Parathyroid adenoma (tissue), 2 donors: ENCODE measurements around the gene MON2.
A peak's percentile ranks its signal among the peaks of the same experiment; 100 is the strongest.

Source experiments
- H2AFZ ChIP-seq: fragments of 300-600 bp; sonication (generic); one replicate; pipeline ENCODE4 v1.7.0; 2017; ENCODE audit warnings: antibody characterized with exemption, mild to moderate bottlenecking
- H3K27ac ChIP-seq: fragments of 300-600 bp; sonication (generic); one replicate; pipeline ENCODE4 v1.7.0; 2017
- H3K27me3 ChIP-seq: fragments of 300-600 bp; sonication (generic); one replicate; pipeline ENCODE4 v1.7.0; 2017; ENCODE audit warnings: low read length; ENCODE audit not compliant: control insufficient read depth, insufficient read depth
- H3K36me3 ChIP-seq: fragments of 300-600 bp; sonication (generic); one replicate; pipeline ENCODE4 v1.7.0; 2017; ENCODE audit warnings: low read length; ENCODE audit not compliant: control insufficient read depth, insufficient read depth
- H3K4me1 ChIP-seq: fragments of 300-600 bp; sonication (generic); one replicate; pipeline ENCODE4 v1.7.0; 2017; ENCODE audit warnings: control low read depth
- H3K4me2 ChIP-seq: fragments of 300-600 bp; sonication (generic); one replicate; pipeline ENCODE4 v1.7.0; 2017; ENCODE audit warnings: low read length
- H3K4me3 ChIP-seq: fragments of 300-600 bp; sonication (generic); one replicate; pipeline ENCODE4 v1.7.0; 2017; ENCODE audit warnings: low read depth, low read length
- H3K79me2 ChIP-seq: fragments of 300-600 bp; sonication (generic); one replicate; pipeline ENCODE4 v1.7.0; 2017; ENCODE audit warnings: control low read depth
- H3K9ac ChIP-seq: fragments of 300-600 bp; sonication (generic); one replicate; pipeline ENCODE4 v1.7.0; 2017; ENCODE audit warnings: mild to moderate bottlenecking
- H3K9me3 ChIP-seq: fragments of 300-600 bp; sonication (generic); one replicate; pipeline ENCODE4 v1.7.0; 2017; ENCODE audit warnings: low read length; ENCODE audit not compliant: control insufficient read depth
- CTCF ChIP-seq: fragments of 300-600 bp; sonication (generic); IDR thresholded peaks from one replicate; pipeline ENCODE4 v1.7.0; 2017; ENCODE audit warnings: antibody characterized with exemption, mild to moderate bottlenecking
- donor health status: primary hyperparathyroidism.

The MON2 gene

GRCh38 chr12:62603061-62603810, 136.6 kb downstream of the MON2 start:
- Histone ChIP-seq H3K27me3 (no peaks in the 10 kb centered on the region), H2AFZ (peak overlapping the region; percentile 92)

DNA sequence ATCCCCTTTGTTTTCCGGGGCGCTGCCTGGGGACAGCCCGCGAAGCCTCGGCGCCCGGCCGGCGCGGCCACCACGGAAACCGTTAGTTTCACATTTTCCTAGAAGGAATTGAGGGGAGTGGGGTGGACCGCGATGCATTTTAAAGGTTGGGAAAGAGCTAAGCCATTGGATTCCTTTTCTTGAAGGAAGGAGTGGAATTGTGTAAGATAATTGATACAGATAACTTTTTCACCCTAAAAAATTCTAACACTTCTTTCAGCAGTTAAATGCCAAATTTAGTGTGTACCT, 137.1 kb downstream of the MON2 start:
- H2AFZ ChIP-seq, result peak overlapping the region; percentile 92
- no peaks in the 10 kb centered on the region for H3K27me3 ChIP-seq
- no peaks in the 10 kb centered on the region for H3K4me1 ChIP-seq
- H3K36me3 ChIP-seq, result no peaks in the 10 kb centered on the region
- H3K79me2 ChIP-seq, result no peaks in the 10 kb centered on the region
- peak overlapping the region; percentile 56 for H3K9ac ChIP-seq
- H3K27ac ChIP-seq, result peak overlapping the region; percentile 95
- TF ChIP-seq CTCF, result no peak
- H3K4me2 ChIP-seq, result peak overlapping the region; percentile 74
- H3K4me3 ChIP-seq, result peak overlapping the region; percentile 85
- no peaks in the 10 kb centered on the region for H3K9me3 ChIP-seq

More at GRCh38 chr12:62603061-62603810, 136.6 kb downstream of the MON2 start:
- peak overlapping the region; percentile 95 for H3K27ac ChIP-seq
- peak overlapping the region; percentile 74 for H3K4me2 ChIP-seq
- no peaks in the 10 kb centered on the region for H3K4me1 ChIP-seq
- peak overlapping the region; percentile 85 for H3K4me3 ChIP-seq
- no peaks in the 10 kb centered on the region for H3K9me3 ChIP-seq
- no peaks in the 10 kb centered on the region for H3K79me2 ChIP-seq
- peak; percentile 52 for TF ChIP-seq CTCF
- peak overlapping the region; percentile 56 for H3K9ac ChIP-seq
- no peaks in the 10 kb centered on the region for H3K36me3 ChIP-seq

GRCh38 chr12:62604373-62604772, 137.7 kb downstream of the MON2 start:
- Histone ChIP-seq H3K27me3 (no peaks in the 10 kb centered on the region), H3K27ac (no peak overlapping the region), H3K9ac (no peak overlapping the region), H3K9me3 (no peaks in the 10 kb centered on the region), H3K36me3 (no peaks in the 10 kb centered on the region), H2AFZ (no peak overlapping the region), H3K4me3 (peak overlapping the region; percentile 85), H3K4me2 (peak overlapping the region; percentile 74), H3K4me1 (no peaks in the 10 kb centered on the region), H3K79me2 (no peaks in the 10 kb centered on the region)
- TF ChIP-seq CTCF, result no peak

- Histone ChIP-seq H3K4me2 (no peak overlapping the region), H3K9me3 (no peaks in the 10 kb centered on the region), H3K9ac (no peak overlapping the region), H3K4me1 (no peaks in the 10 kb centered on the region), H3K4me3 (peak overlapping the region; percentile 2), H3K27ac (no peak overlapping the region), H3K79me2 (no peaks in the 10 kb centered on the region), H3K27me3 (no peaks in the 10 kb centered on the region), H2AFZ (no peak overlapping the region), H3K36me3 (no peaks in the 10 kb centered on the region)
- no peak for TF ChIP-seq CTCF
Measured at GRCh38 chr12:62604871-62605270, 138.2 kb downstream of the MON2 start.

DNA sequence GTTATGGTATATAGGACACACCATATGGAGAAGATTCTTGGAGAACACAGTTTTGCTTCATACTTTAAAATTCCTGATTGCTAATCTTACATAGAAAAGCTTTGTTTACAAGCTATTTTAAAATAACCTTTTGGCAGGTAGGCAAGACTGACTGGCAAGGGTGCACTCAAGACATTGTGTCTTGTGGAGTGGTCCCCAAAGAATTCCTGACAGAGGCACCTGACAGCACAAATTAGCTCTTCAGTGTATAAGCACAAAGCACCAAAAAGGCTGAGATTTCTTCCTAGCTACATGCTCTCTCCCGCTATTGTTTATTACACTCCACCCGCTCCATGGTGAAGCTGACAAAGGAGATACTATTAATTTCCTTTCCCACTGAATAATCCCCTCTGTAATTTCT, 139.4 kb downstream of the MON2 start:
- no peaks in the 10 kb centered on the region for H3K79me2 ChIP-seq
- H3K27ac ChIP-seq, result no peak overlapping the region
- H3K4me3 ChIP-seq, result no peak overlapping the region
- no peak overlapping the region for H3K9ac ChIP-seq
- no peaks in the 10 kb centered on the region for H3K27me3 ChIP-seq
- no peaks in the 10 kb centered on the region for H3K4me1 ChIP-seq
- TF ChIP-seq CTCF, result no peak
- H3K4me2 ChIP-seq, result no peak overlapping the region
- H3K36me3 ChIP-seq, result no peaks in the 10 kb centered on the region
- H3K9me3 ChIP-seq, result no peaks in the 10 kb centered on the region
- no peak overlapping the region for H2AFZ ChIP-seq
